GM18861 (cell line): ENCODE data around the gene GFM1.
A peak's percentile ranks its signal among the peaks of the same experiment; 100 is the strongest.

Experiments
- ATAC-seq: cut with Tn5 transposase; IDR thresholded peaks from one replicate; pipeline ENCODE4 v1.9.1; 2021; ENCODE audit not compliant: unreplicated experiment

GFM1 gene

DNA sequence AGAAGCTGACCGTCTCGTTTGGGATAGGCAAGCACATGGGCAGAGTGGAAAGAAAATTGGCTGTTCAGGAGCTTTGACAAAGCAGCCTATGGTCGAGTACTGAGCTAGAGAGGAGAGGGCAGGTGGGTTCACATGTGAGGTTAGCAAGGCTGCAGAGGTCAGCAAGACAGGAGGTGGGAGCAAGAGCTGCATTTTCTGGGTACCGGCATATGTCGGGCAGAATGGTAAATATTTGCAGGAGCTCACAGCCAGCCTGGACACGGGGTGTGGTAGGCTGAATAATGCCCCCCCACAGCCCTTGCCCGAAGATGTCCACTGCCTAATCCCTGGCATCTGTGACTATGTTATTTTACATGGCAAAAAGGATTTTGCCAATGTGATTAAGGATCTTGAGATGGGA lies 79.7 kb downstream of the GFM1 start:
- ATAC-seq: no peak

DNA sequence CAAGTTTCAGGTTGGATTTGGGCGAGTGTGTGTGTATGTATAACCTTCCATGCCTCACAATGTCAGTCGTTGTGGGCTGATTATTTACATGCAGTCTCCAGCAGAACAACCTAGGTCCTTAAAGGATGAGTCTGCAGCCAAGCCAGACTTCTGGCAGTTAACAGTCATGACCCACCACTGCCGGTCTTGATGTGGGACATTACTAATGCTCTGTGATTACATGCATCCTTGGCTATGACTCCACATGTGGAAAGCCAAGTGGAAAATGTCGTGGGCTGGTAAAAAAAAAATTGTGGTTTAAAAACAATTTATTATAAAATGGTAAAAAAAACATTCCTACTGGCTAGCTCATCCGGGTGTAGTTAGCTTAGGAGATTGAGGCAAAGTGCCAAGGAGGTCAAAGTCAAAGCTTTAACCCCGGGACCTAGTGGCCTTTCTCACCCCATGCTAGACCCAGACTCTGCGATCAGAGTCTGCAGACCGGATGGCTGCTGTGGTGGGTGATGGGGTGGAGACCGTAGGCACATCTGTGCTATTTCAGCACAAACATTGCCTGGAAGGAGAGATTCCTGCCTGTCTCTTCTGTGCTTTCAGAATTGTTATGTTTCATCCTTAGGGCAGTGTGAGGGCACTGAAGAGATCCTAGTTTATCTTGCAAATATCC lies 81.2 kb downstream of the GFM1 start:
- no peak for ATAC-seq

DNA sequence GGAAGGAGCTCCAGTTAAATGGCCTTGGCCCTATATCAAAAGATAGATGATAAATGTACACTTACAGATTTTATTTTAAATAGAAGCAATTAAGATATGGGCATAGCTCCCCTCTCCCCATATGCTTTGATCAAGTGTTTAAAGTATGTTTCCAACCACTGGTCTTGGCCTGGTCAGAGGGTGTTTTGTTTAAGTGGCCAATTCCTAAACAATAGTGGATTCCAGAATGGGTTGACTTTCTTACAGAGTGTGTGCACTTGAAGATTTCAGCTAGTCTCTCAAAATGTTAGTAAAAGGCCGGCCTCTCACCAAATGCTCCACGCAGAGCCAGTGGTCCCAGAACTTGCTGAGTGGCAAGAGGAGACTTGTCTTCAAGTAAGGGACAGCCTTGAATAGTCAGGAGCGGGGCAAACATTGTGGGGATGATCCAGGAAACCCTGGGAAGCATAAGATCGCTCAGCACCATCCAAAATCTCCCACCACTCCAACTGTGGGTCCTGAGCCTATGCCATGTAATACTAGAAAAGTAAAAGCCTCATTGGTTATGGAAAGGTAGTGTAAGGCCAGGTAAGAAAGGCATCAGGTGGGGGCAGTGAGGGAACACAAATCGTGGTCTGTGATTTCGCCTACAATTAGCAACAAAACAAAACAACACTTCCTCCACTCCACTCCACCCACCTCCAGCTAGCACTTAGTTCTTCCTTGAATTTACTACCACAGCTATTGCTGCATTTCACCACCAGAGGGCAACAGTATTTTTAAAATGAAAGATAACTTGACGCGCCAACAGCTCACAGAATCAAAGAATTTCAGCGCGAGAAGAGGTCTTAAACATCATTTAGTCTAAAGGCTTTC lies 83.1 kb downstream of the GFM1 start:
- peak; percentile 62 for ATAC-seq

- ATAC-seq: no peak
These were observed 83.7 kb downstream of the GFM1 start for GRCh38 chr3:158728061-158728377.

- no peak for ATAC-seq
These were observed 84.5 kb downstream of the GFM1 start for GRCh38 chr3:158728851-158729250.

DNA sequence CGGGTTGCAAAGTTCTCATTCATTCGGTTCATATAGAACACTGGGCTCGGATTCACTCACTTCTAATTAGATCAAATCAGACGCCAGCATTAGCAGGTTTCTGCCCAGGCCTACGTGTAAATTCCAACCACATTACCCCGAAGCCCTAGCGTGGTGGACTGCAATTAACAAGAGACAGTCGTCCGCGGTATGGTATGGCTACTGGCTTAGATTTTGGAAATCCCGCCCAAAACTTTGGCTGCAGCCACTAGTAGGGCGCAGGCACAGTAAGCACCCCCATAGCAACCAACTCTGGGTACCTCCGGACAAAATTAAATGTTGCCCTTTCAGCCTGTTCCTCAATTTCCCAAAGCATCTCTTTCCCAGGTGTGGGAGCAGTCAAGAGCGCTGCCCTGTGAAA lies 87.2 kb downstream of the GFM1 start:
- no peak for ATAC-seq

DNA sequence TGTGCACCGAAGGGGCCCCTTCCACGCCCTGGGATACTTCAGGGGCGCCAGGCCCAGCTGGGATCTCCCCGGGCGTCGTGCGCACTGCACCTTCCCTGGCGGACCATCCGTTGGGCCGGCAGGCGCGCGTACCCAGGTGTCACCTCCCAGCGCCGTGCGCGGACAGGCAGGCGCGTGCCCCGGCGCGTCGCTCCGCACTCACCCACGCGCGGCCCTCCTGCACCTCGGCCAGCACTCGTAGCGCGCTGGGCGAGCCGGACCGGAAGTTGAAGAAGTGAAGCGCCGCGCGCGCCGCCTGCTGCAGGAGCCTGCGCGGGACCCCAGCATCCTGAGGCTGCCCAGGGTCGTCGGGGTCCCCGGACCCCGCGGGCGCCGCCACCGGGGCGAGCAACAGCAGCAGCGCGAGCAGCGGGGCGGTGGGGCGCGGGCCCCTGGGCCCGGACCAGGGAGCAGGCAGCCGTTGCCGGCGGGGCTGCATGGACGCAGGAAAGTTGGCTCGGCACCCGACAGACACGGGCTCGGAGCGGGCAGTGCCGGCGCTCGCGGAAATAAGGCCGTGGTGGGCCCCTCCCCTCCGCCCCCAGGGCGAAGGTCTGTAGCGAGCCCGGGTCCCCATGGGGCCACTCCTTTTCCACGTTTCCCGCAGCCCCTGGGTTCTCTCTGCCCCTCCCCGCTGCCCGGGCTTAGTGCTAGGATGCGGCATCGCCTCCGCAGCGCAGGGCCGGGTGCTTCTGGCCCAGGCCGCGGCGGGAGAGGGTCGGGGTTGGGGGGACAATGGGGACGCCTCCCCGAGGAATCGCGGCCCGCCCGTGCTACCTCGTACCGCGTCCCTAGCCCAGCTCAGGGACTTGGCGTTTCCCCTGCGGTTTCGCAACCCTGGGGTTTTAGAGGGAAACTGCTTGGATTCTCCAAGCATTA lies 87.9 kb downstream of the GFM1 start, which contains the start of gene RARRES1:
RARRES1 (minus strand) TSS at position 520 of the 918 bp plus-strand sequence; CDS start at position 478, 42 bp downstream.
- ATAC-seq: peak; percentile 75

- no peak for ATAC-seq
These were observed 88.5 kb downstream of the GFM1 start for GRCh38 chr3:158732856-158733200.

DNA sequence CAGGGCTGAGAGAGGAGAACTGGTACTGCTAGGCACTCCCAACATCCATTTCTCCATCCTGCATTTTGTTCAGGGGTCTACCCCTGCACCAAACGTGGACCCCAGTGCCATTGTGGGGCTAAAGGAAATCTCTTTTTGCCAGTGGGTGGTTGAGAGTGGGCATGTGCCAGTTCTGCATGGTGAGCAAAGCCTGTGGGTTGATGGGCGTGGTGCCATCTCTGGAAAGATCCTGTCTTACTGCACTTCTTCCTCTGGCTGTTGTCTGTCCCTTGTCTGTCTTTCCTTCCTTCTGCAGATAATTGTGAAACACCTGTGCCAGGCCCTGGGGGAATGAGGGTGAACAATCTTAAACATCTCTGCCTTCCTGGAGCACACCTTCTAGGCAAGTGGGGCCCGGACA lies 89.3 kb downstream of the GFM1 start:
- no peak for ATAC-seq

- no peak for ATAC-seq
These were observed 91.1 kb downstream of the GFM1 start for GRCh38 chr3:158735296-158736033.

DNA sequence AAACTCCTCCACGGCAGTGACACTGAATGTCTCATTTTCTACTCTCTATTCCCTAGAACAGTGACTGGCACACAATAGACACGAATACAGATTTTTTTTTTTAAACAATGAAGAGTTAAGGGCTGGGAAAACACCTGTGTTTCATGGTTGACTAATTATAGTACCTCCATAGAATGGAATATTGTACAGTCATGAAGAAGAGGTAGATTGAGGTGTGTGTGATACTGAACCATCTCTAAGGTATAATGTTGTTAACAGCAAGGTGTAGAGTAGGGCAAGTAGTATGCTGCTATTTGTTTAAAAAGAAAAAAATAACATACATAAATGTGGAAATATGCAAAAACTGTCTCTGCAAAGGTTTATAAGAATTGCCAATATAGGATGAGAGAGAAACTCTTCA lies 93.1 kb downstream of the GFM1 start:
- no peak for ATAC-seq

- ATAC-seq: no peak
These were observed 93.8 kb downstream of the GFM1 start for GRCh38 chr3:158737976-158738615.

DNA sequence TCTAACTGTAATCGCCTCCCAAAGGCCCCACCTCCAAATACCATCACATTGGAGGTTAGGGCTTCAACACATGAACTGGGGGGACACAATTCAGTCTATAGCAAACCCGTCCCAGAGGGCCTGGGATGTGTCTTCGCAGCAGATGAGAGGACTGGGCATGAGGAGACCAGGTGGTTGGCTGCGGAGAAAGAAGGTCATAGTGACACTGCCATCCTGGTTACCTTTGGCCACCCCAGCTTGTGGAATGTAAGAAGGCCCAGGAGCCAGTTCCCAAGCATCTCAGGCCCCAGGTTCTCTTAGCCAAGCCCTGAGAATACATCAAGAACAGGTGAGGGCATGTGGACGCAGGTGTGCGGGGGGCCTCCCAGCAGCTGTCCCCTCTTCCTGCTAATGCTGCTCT lies 94.3 kb downstream of the GFM1 start:
- no peak for ATAC-seq

DNA sequence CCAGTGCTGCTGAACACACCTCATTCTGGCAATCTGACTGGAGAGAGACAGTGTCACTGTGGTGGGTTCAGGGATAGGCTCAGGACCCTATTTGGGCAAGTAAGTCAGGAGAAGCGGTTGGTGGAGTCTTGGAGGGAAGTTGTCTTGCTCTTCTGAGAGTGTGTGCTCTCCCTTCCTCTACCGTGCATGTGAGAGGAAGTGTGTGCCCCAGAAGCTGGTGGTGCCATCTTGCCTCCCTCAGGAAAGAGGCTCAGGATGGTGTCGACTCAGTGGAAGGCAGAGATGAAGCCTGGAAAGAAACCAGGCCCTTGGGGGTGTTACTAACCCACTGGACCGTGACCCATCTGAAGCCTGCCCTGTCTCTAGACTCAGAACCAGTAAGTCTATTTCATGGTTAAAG lies 94.8 kb downstream of the GFM1 start:
- ATAC-seq: no peak

DNA sequence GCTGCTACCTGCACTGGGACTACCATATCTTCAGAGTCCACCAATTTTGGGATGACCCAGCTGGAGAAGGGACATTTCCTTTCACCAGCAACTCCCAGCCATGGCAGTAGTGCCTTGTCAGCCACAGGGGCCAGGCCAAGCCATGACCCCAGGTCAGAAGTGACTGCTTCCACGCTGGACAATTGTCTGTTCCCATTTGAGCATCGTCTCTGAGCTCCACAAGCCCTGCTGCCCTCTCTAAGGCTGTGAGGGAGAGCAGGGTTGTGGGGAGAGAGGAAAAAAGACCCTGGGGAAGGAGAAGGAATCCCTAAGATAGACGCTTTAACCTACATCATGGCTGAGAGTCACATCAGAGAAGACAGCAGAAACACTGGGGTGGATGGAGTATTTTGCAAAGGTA lies 95.3 kb downstream of the GFM1 start:
- no peak for ATAC-seq
